Effector memory CD4-positive, alpha-beta T cell (primary cell): ENCODE data around the gene UBE2J2.

Source experiments
- DNase-seq, 3 donors: peaks; one replicate each; pipeline ENCODE4 v3.0.0-alpha.2; 2020
- H3K27ac ChIP-seq: 2 replicates; pipeline ENCODE4 v1.7.0; 2013; ENCODE audit warnings: mild to moderate bottlenecking, low read length, moderate library complexity; ENCODE audit not compliant: insufficient read depth, poor library complexity, severe bottlenecking
- H3K27me3 ChIP-seq: replicated peaks from 2 replicates; pipeline ENCODE4 v1.7.0; 2013; ENCODE audit warnings: mild to moderate bottlenecking, low read length; ENCODE audit not compliant: insufficient read depth, control insufficient read depth, poor library complexity, severe bottlenecking
- H3K36me3 ChIP-seq: 2 replicates; pipeline ENCODE4 v1.7.0; 2013; ENCODE audit warnings: mild to moderate bottlenecking, low read length, moderate library complexity; ENCODE audit not compliant: control insufficient read depth, insufficient read depth
- H3K4me1 ChIP-seq: 2 replicates; pipeline ENCODE4 v1.7.0; 2013; ENCODE audit warnings: low read length, mild to moderate bottlenecking; ENCODE audit not compliant: control insufficient read depth, insufficient read depth, poor library complexity, severe bottlenecking
- H3K4me3 ChIP-seq: 2 replicates; pipeline ENCODE4 v1.7.0; 2013; ENCODE audit warnings: low read length, low read depth, mild to moderate bottlenecking; ENCODE audit not compliant: insufficient read depth, poor library complexity, severe bottlenecking
- H3K9me3 ChIP-seq: 2 replicates; pipeline ENCODE4 v1.7.0; 2013; ENCODE audit warnings: mild to moderate bottlenecking, low read length, moderate library complexity; ENCODE audit not compliant: control insufficient read depth

UBE2J2 gene

DNA sequence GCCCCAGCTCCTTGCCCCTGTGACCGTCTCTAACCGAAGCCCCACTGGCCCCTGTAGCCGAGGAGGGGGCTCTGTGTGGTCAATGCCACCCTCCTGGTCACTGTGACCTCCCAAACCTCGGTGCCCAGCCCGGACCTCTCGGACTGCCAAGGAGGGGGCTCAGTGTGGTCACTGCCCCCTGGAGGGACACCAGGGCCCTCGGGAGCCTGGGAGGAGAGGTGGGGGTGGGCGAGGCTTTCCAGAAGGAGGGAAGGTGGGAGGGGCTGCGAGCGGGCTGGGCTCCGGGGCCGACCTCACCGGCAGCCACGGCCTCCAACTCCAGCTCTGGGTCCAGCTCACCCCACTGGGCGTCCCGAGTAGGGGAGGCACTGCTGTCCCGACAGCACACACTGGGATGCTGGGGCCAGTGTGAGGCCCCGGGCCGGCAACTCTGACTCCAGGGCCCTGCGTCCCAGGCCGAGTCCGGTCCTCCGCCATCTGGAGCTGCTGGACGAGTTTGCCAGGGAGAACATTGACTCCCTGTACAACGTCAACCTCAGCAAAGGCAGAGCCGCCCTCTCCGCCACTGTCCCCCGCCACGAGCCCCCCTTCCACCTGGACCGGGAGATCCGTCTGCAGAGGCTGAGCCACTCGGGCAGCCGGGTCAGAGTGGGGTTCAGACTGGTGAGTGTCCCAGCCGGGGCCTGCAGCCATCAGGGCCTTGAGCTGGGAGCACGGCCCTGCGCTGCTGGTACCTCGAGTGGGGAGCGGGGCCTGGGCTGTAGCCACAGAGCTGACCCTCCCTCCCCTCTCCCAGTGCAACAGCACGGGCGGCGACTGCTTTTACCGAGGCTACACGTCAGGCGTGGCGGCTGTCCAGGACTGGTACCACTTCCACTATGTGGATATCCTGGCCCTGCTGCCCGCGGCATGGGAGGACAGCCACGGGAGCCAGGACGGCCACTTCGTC lies 12.9 kb upstream of the UBE2J2 start:
- Histone ChIP-seq H3K36me3 (no peaks in the 10 kb centered on the region), H3K9me3 (no peaks in the 10 kb centered on the region), H3K4me1 (no peaks in the 10 kb centered on the region), H3K4me3 (no peak overlapping the region), H3K27ac (no peak overlapping the region), H3K27me3 (no peaks in the 10 kb centered on the region)
- no peak for DNase-seq

DNA sequence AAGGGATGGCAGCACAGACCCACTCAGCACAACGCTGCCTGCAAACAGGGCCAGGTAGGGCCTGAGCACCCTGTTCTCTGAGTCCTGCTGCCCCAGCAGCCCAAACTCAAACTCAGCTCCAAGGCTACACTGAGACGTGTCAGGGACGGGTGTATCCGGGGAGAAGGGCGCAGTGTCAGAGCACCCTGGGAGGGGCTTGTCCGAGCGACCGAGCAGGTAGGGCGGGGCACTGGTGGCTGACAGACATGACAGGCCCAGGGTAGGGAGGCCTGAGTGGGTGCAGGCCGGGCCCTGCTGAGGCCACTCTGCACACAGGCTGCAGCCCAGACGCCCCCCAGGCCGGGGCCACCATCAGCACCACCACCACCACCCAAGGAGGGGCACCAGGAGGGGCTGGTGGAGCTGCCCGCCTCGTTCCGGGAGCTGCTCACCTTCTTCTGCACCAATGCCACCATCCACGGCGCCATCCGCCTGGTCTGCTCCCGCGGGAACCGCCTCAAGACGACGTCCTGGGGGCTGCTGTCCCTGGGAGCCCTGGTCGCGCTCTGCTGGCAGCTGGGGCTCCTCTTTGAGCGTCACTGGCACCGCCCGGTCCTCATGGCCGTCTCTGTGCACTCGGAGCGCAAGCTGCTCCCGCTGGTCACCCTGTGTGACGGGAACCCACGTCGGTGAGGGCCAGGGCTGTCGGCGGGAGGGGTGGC lies 12.1 kb upstream of the UBE2J2 start:
- DNase-seq, result no peak
- no peaks in the 10 kb centered on the region for H3K36me3 ChIP-seq
- no peaks in the 10 kb centered on the region for H3K27me3 ChIP-seq
- no peak overlapping the region for H3K4me3 ChIP-seq
- H3K27ac ChIP-seq, result no peak overlapping the region
- no peaks in the 10 kb centered on the region for H3K4me1 ChIP-seq
- no peaks in the 10 kb centered on the region for H3K9me3 ChIP-seq

DNA sequence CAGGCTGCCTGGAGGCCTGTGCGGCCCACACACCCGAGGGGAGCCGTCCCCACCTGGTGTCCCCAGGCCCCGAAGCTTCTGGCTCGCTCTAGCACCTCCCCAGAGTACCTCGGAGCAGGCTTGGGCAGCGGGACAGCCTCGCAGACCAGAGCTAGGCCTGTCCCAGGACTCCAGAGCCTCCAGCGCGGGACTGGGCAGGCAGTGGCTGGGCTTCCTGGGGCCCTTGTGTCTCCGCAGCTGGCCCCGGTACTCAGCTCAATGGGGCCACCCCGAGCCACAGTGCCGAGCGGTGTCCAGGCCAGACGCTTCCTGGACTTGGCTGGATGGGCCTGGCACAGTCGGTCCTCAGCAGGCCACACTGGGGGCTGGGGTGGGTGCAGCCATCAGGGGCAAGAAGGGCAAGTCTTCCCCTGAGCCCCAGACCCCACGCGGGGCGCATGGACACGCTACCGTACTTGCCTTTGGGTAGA lies 11.5 kb upstream of the UBE2J2 start:
- H3K4me3 ChIP-seq, result no peak overlapping the region
- no peaks in the 10 kb centered on the region for H3K4me1 ChIP-seq

DNA sequence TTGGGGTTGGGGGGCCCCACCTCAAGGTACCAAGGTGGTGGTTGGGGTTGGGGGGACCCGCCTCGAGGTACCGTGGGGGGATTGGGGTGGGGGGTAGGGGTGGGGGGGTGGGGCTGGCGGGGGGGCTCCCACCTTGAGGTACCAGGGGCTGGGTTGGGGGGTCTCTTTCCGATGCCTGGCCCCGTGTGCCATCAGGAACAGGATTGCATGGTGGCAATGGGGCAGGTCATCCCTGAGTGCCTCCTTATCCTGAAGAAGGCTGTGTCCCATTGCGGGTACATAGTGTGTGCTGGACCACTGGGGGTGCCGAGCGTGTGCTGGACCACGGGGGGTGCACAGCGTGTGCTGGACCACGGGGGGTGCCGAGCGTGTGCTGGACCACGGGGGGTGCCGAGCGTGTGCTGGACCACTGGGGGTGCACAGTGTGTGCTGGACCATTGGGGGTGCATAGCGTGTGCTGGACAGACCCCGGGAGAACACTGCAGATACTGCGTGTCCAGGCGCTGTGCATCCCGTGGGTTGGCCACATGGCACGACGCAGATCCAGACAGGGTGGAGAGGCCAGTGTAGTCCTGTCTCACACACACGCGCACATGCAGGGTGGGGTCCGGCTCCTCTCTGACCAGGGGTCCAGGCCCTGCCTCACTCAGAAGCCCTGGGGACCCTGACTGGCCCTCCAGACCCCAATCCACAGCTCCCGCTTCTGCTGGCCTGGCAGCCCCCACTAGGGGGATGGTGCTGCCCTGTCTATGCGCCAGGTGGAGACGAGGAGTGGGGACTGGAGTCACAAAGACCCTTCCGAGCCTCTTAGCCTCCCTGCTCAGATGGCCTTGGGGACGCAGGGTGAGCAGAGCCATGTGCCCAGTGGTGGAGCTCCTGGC lies 10.8 kb upstream of the UBE2J2 start:
- DNase-seq, result no peak
- H3K4me1 ChIP-seq, result no peaks in the 10 kb centered on the region
- no peaks in the 10 kb centered on the region for H3K27me3 ChIP-seq
- H3K27ac ChIP-seq, result no peak overlapping the region
- no peaks in the 10 kb centered on the region for H3K9me3 ChIP-seq
- no peaks in the 10 kb centered on the region for H3K36me3 ChIP-seq
- no peak overlapping the region for H3K4me3 ChIP-seq

More for the DNA sequence above, 11.5 kb upstream of the UBE2J2 start:
- Histone ChIP-seq H3K36me3 (no peaks in the 10 kb centered on the region), H3K9me3 (no peaks in the 10 kb centered on the region), H3K27ac (no peak overlapping the region), H3K27me3 (no peaks in the 10 kb centered on the region)
- DNase-seq, result no peak

DNA sequence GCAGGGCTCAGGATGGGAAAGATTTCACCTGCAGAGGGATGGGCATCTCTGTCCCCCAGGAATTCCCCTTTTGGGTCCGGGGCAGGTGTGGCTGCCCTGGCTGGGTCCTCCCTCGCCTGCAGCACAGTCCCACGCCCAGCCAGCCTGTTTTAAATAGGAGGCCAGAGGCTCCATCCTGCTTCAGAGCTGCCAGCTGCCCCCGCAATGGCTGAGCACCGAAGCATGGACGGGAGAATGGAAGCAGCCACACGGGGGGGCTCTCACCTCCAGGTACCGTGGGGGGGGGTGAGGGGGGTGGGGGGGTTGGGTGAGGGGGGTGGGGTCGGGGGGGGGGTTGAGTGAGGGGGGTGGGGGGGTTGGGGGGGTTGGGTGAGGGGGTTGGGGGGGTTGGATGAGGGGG lies 10.2 kb upstream of the UBE2J2 start:
- H3K4me3 ChIP-seq, result no peak overlapping the region
- H3K27me3 ChIP-seq, result no peaks in the 10 kb centered on the region
- no peaks in the 10 kb centered on the region for H3K36me3 ChIP-seq
- DNase-seq, result no peak
- H3K27ac ChIP-seq, result no peak overlapping the region
- no peaks in the 10 kb centered on the region for H3K4me1 ChIP-seq
- H3K9me3 ChIP-seq, result no peaks in the 10 kb centered on the region

DNA sequence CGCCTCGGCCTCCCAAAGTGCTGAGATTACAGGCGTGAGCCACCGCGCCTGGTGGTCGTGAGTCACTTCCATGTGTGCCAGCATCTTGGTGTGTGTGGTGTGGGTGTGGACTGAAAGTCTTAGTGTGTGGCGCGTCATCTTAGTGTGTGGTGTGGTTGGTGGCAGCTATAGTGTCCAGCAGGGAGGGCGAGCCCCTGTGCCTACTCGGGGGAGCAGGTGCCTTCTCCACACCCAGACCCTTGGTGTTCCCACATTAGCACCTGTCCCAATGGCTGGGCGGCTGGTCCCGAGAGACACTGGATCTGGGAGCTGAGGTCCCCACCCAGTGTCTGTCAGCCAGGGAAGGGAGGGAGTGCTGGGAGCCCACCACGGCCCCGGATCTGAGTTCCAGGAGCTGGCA lies 9.3 kb upstream of the UBE2J2 start:
- no peaks in the 10 kb centered on the region for H3K4me1 ChIP-seq
- no peak for DNase-seq
- no peaks in the 10 kb centered on the region for H3K36me3 ChIP-seq
- H3K27me3 ChIP-seq, result no peaks in the 10 kb centered on the region
- H3K9me3 ChIP-seq, result no peaks in the 10 kb centered on the region
- H3K4me3 ChIP-seq, result no peak overlapping the region
- H3K27ac ChIP-seq, result no peak overlapping the region

DNA sequence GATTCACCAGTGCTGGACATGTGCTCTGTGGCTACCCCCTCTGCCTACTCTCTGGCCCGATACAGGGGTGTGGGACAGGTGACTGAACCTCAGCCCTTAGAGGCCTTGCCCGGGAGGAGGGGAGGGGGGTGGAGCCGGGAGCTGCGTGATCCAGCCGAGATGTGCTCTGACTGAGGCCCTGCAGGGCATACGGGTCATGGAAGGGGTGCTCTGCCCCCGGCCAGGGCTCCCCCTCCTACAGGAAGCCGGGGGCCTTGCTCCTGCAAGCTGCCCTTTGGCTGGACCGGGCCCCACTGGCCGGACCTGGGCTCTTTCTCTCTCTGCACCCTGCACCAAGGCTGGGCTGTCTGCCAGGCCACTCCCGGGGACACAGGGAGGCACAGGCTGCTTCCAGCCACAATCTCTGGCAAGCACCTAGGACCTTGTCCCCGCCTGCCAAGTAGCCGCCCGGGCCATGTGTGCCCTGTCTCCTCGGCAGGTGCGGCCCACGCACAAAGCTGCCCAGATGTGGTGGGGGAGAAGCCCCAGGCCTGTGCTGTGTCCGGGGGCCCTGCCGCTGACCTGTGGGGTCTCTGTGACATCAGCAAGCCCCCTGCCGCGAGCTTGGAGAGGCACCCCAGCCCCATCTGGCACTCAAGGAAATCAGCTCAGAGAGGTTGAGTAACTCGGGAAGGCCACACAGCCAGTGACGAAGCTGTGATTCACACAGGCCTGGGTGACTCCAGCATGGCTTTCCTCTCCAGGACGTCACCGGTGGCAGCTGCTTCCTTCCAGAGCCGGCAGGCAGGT lies 8.1 kb upstream of the UBE2J2 start:
- no peak overlapping the region for H3K27ac ChIP-seq

DNA sequence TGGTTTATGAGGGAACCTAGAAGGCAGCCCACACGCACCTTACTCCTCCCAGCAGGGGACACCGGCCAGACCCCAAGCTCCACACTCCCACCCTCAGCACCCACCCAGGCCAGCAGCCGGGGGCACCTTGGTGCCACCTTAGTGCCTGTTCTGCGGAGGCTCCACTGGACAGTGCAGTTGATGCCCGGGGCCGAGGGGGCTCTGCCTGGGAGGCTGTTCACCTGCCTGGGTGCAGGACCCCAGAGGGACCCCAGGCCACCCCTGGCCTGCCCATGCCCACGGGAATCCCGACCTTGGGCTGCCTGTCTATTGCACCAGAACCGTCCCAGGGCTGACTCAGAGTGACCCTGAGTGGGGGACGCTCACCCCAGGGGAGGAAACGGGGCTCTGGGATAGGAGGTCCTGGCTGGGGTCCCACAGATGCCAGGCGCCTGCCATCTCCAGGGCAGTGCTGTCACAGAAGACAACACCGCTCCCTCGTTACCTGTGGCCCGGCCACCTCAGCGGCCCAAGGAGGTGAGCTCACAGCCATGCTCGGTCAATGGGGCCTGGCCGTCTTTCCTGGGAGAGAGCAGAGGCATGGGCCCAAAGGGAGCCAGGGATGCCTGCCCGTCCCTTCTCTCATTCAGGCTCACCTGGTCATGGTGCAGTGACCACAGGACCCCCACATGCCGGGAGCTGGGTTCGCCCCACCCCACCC lies 7.3 kb upstream of the UBE2J2 start:
- H3K9me3 ChIP-seq, result no peaks in the 10 kb centered on the region
- H3K36me3 ChIP-seq, result no peaks in the 10 kb centered on the region
- no peak for DNase-seq
- H3K27ac ChIP-seq, result no peak overlapping the region
- no peaks in the 10 kb centered on the region for H3K4me1 ChIP-seq
- no peaks in the 10 kb centered on the region for H3K27me3 ChIP-seq
- no peak overlapping the region for H3K4me3 ChIP-seq

More for the DNA sequence above, 8.1 kb upstream of the UBE2J2 start:
- no peaks in the 10 kb centered on the region for H3K36me3 ChIP-seq
- no peaks in the 10 kb centered on the region for H3K4me1 ChIP-seq
- H3K27me3 ChIP-seq, result no peaks in the 10 kb centered on the region
- DNase-seq, result no peak
- no peak overlapping the region for H3K4me3 ChIP-seq
- no peaks in the 10 kb centered on the region for H3K9me3 ChIP-seq

DNA sequence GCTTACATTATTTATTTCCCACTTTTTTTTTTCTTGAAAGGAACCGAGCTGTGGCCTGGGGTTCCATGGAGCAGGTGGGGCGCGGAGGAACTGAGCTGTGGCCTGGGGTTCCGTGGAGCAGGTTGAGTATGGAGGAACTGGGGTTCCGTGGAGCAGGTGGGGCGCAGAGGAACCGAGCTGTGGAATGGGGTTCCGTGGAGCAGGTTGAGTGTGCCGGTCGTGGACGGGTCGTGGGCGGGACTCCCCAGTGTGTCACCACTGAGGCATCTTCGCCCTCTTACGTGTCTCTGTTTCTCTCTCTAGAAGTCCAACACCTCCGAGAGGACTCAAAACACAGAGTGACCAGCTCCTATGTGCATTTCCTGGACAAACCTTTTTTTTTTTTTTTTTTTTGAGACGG lies 5.4 kb upstream of the UBE2J2 start:
- Histone ChIP-seq H3K4me1 (peaks cover 4% of the 10 kb centered on the region), H3K36me3 (no peaks in the 10 kb centered on the region), H3K27ac (no peak overlapping the region), H3K27me3 (no peaks in the 10 kb centered on the region), H3K9me3 (no peaks in the 10 kb centered on the region), H3K4me3 (no peak overlapping the region)
- no peak for DNase-seq
